MCF 10A (cell line): Measurements from ENCODE around the gene HOXA7. TPM values are rescaled to one million over a fixed set of nuclear protein-coding genes. Genes with fewer than 3 reads are reported as not detected.

Source experiments
- BruUV-seq: library from RNA; stranded (reverse); fragments of 400-500 nt; replicated peaks from 2 replicates; lab custom pipeline; 2021; lab: Mats Ljungman, UMichigan
- CTCF ChIA-PET: fragments of 300-600 bp; sonication (Branson Sonifier 250); formaldehyde crosslinking; extraction: SDS; loops from one replicate; lab custom pipeline; 2021; ENCODE audit warnings: antibody characterized with exemption, inconsistent platforms; lab: Yijun Ruan, JAX
- POLR2A ChIA-PET: fragments of 300-600, 350-650 bp; sonication (Branson Sonifier 250); formaldehyde crosslinking; extraction: SDS; loops from one replicate; lab custom pipeline; 2020; ENCODE audit warnings: antibody characterized with exemption, inconsistent platforms; lab: Yijun Ruan, JAX
- DNase-seq: peaks from one replicate; pipeline ENCODE4 v3.0.0-alpha.2; 2018; ENCODE audit not compliant: unreplicated experiment
- H3K27ac Mint-ChIP-seq: one replicate; pipeline ENCODE4 v1.8.0; 2022; ENCODE audit warnings: mild to moderate bottlenecking, low read depth, mixed read lengths; ENCODE audit not compliant: unreplicated experiment
- H3K27me3 Mint-ChIP-seq: one replicate; pipeline ENCODE4 v1.8.0; 2022; ENCODE audit warnings: mixed read lengths; ENCODE audit not compliant: insufficient read depth, unreplicated experiment
- H3K36me3 Mint-ChIP-seq: one replicate; pipeline ENCODE4 v1.8.0; 2022; ENCODE audit warnings: mild to moderate bottlenecking, moderate library complexity, mixed read lengths; ENCODE audit not compliant: insufficient read depth, unreplicated experiment
- H3K4me1 Mint-ChIP-seq: one replicate; pipeline ENCODE4 v1.8.0; 2022; ENCODE audit warnings: mixed read lengths; ENCODE audit not compliant: insufficient read depth, unreplicated experiment
- H3K4me3 Mint-ChIP-seq: one replicate; pipeline ENCODE4 v1.8.0; 2022; ENCODE audit warnings: mild to moderate bottlenecking, moderate library complexity, mixed read lengths; ENCODE audit not compliant: unreplicated experiment
- H3K9me3 Mint-ChIP-seq: one replicate; pipeline ENCODE4 v1.8.0; 2022; ENCODE audit warnings: mixed read lengths; ENCODE audit not compliant: unreplicated experiment
- intact Hi-C: fragments of 100-400 bp; cut with micrococcal nuclease; formaldehyde crosslinking; loops from 2 replicates; pipeline ENCODE4 v1.14.1; 2022
- total RNA-seq: library from RNA; stranded (reverse); gene quantifications from 2 replicates; pipeline ENCODE4 v1.2.3, GENCODE V29; 2022
- TF ChIP-seq, protein P1 (sequence below): fragments of 200-600 bp; IDR thresholded peaks from one replicate; pipeline ENCODE4 v1.8.0; 2022; ENCODE audit warnings: antibody characterized with exemption, mild to moderate bottlenecking; ENCODE audit not compliant: unreplicated experiment

HOXA7 gene
- total RNA-seq, 1 experiment from 2014 or later = 0.44 TPM

- intact Hi-C loops = loop anchor here (1.0 kb wide), 1 partner anchor 15 kb away; the partner anchor contains the start of gene HOXA4
- peaks cover 31% of the 10 kb centered on the region for H3K4me1 Mint-ChIP-seq
- ChIA-PET POLR2A (interaction anchor here (0.6 to 15.3 kb wide), 18 partner anchors 7 to 916 kb away, joined by 3 to 485 read pairs (median 7); partner anchors contain the start of genes CBX3, HOXA1, HOXA5 and HOXA6), CTCF (interaction anchor here (0.9 to 3.6 kb wide), 13 partner anchors 8 to 260 kb away, joined by 3 to 24 read pairs (median 4); partner anchors contain the start of genes HOXA4 and HOXA5)
- peaks cover 27% of the 10 kb centered on the region for H3K36me3 Mint-ChIP-seq
- no peak for DNase-seq
- TF ChIP-seq, protein P1, sequence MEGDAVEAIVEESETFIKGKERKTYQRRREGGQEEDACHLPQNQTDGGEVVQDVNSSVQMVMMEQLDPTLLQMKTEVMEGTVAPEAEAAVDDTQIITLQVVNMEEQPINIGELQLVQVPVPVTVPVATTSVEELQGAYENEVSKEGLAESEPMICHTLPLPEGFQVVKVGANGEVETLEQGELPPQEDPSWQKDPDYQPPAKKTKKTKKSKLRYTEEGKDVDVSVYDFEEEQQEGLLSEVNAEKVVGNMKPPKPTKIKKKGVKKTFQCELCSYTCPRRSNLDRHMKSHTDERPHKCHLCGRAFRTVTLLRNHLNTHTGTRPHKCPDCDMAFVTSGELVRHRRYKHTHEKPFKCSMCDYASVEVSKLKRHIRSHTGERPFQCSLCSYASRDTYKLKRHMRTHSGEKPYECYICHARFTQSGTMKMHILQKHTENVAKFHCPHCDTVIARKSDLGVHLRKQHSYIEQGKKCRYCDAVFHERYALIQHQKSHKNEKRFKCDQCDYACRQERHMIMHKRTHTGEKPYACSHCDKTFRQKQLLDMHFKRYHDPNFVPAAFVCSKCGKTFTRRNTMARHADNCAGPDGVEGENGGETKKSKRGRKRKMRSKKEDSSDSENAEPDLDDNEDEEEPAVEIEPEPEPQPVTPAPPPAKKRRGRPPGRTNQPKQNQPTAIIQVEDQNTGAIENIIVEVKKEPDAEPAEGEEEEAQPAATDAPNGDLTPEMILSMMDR = no peak
- no TSS peak for BruUV-seq
- H3K4me3 Mint-ChIP-seq = peak overlapping the region; percentile 80
- peak overlapping the region; percentile 90 for H3K27ac Mint-ChIP-seq
- no peaks in the 10 kb centered on the region for H3K27me3 Mint-ChIP-seq
- H3K9me3 Mint-ChIP-seq = no peaks in the 10 kb centered on the region
Measured at GRCh38 chr7:27114881-27115220, 41.6 kb downstream of the HOXA7 start.

- Mint-ChIP-seq H3K27me3 (no peaks in the 10 kb centered on the region), H3K4me1 (peaks cover 26% of the 10 kb centered on the region), H3K36me3 (peaks cover 21% of the 10 kb centered on the region), H3K4me3 (peak overlapping the region; percentile 80), H3K27ac (peak overlapping the region; percentile 90), H3K9me3 (no peaks in the 10 kb centered on the region)
- ChIA-PET POLR2A (interaction anchor here (0.6 to 15.3 kb wide), 20 partner anchors 6 to 915 kb away, joined by 3 to 485 read pairs (median 6); partner anchors contain the start of genes CBX3, HOXA1, HOXA5 and HOXA6), CTCF (interaction anchor here (0.6 to 3.6 kb wide), 9 partner anchors 9 to 663 kb away, joined by 3 to 24 read pairs (median 4); partner anchors contain the start of genes HOXA4 and HOXA5)
- intact Hi-C loops = no loop called here
- TF ChIP-seq, protein P1 = no peak
- BruUV-seq = no TSS peak
- peak; percentile 84 for DNase-seq
Measured at GRCh38 chr7:27113991-27114769, 42.3 kb downstream of the HOXA7 start.

DNA sequence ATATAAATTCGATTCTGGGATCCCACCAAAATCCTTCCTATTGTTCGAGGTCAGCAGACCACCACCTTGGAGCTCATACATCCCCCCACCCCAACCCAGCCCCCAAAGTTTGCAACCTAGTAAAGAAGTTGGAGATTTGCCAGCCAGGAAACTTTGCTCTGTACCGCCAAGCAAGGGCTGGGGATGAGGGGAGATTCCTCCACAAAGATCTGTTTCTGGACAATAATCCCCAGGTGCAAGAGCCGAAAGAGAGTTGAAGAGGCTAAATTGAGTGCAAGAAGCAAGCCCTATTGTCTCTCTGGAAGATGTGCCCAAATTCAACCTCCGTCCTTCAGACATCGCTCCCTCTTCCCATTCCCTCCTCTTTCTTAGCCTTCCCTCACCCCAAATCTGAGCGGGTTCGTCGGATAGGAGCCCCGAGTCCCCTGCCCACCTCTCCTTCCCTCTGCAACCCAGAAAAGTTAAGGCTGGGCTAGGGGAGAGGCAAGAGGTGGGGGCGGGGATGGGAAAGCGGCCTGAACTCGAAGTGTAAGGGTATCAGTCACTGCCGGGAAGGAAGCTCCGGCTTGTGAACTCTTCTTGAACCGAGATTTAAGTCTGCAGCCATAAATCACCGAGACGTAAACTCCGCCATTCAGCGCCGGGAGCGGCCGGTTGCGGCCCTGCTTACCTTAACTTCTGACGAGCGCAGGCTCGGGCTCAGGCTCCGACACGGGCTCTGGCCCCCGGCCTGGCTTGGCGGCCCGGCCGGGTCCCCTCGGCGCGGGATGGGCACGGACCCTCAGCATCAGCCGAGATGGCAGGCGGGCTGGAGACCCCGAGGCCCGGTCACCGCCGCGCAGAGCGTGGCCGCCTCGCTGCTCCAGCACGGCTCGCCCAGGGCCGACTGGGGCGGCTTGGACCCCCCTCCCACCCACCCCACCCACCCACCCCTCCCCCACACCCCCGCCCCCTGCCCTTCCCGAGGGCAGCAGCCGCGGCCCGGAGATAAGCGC lies 43.2 kb downstream of the HOXA7 start:
- H3K36me3 Mint-ChIP-seq = peaks cover 20% of the 10 kb centered on the region
- CTCF ChIA-PET = interaction anchor here (0.6 to 2.0 kb wide), 6 partner anchors 14 to 1172 kb away, joined by 3 to 6 read pairs (median 4); no protein-coding TSS in a partner anchor
- DNase-seq = peak; percentile 93

More for the DNA sequence above, 43.2 kb downstream of the HOXA7 start:
- Mint-ChIP-seq H3K9me3 (no peaks in the 10 kb centered on the region), H3K4me3 (peak overlapping the region; percentile 80), H3K4me1 (peaks cover 25% of the 10 kb centered on the region), H3K27ac (peak overlapping the region; percentile 90), H3K27me3 (no peaks in the 10 kb centered on the region)
- TF ChIP-seq, protein P1 = no peak
- no TSS peak for BruUV-seq
- POLR2A ChIA-PET = interaction anchor here (0.6 to 15.3 kb wide), 18 partner anchors 8 to 914 kb away, joined by 3 to 485 read pairs (median 6); partner anchors contain the start of genes HOXA1, HOXA5 and SKAP2
- intact Hi-C loops = no loop called here
